Psoas muscle (tissue), 8 donors: ENCODE measurements around the gene S100A1. TPM values are rescaled to one million over a fixed set of nuclear protein-coding genes. Genes with fewer than 3 reads are reported as not detected.

ENCODE experiments used
- ATAC-seq, 4 donors: fragments of 200-7000 bp; cut with Tn5 transposase; one replicate each; pipeline ENCODE4 v1.9.1; 2020; ENCODE audit warnings: moderate library complexity in 3 of 4, mild to moderate bottlenecking in 2 of 4
- DNase-seq, 2 donors: peaks; one replicate each; pipeline ENCODE4 v3.0.0-alpha.2; 2020
- H3K27ac ChIP-seq: fragments of 200-600 bp; one replicate; pipeline ENCODE4 v1.8.0; 2022
- H3K27me3 ChIP-seq, 3 donors: fragments of 200-600 bp in 1 of 3; one replicate each; pipeline versions ENCODE4 v1.6.1 to v1.8.0; 2013 to 2022; ENCODE audit warnings: low read length in 2 of 3, mild to moderate bottlenecking in 2 of 3, moderate library complexity in 1 of 3; ENCODE audit not compliant: insufficient read depth in 3 of 3
- H3K36me3 ChIP-seq, 2 donors: fragments of 200-600 bp in 1 of 2; one replicate each; pipeline versions ENCODE4 v1.6.1 to v1.8.0; 2013 to 2022; ENCODE audit warnings: low read depth in 1 of 2, mild to moderate bottlenecking in 1 of 2, moderate library complexity in 1 of 2; ENCODE audit not compliant: insufficient read depth in 1 of 2
- H3K4me1 ChIP-seq: fragments of 200-600 bp; one replicate; pipeline ENCODE4 v1.8.0; 2022
- H3K4me3 ChIP-seq: fragments of 200-600 bp; one replicate; pipeline ENCODE4 v1.8.0; 2022; ENCODE audit warnings: mild to moderate bottlenecking
- H3K9me3 ChIP-seq: fragments of 200-600 bp; one replicate; pipeline ENCODE4 v1.8.0; 2022
- WGBS, 3 donors: extraction: QIAGEN DNeasy Blood & Tissue Kit; methylation state at CpG; one replicate each; pipeline versions ENCODE4 v1.1.6 to v1.1.7; 2013; 5-methylcytosine and 5-hydroxymethylcytosine counted together
- intact Hi-C, 2 donors: fragments of 100-400 bp; cut with DNase I; formaldehyde crosslinking; loops; one replicate each; pipeline versions ENCODE4 v1.11.0 to v1.14.2; 2022
- polyA plus RNA-seq, 3 donors: library from polyadenylated mRNA; stranded (reverse); fragments of 200-250 nt; gene quantifications; one replicate each; pipeline ENCODE4 v1.2.3, GENCODE V29; 2013
- total RNA-seq, 4 donors: library from RNA; stranded (reverse); fragmentation: NEBNext Ultra II Directional in 2 of 4; extraction: Animal tissue kit (Norgen Biotek cat#: 25700) in 2 of 4; gene quantifications; one replicate each; pipeline versions ENCODE4 v1.2.1 to v1.2.4, GENCODE V29; 2021 to 2023
- TF ChIP-seq, protein P1 (sequence below): fragments of 200-600 bp; IDR thresholded peaks from one replicate; pipeline ENCODE4 v1.8.0; 2022; ENCODE audit warnings: antibody characterized with exemption
- donor health status: healthy with polysubstance abuse.
- donor health status: DM: no; HTN: no; CAD: no; lungs with moderate emphysema.
- donor health status: Bipolar disorder and iron deficiency.
- donor health status: healthy.
- donor health status: DM: yes; HTN: yes; CAD: no.
- donor health status: DM: no; HTN: no; CAD: no.
- donor health status: DM: no; HTN: no; CAD: no.
- donor health status: DM: yes; HTN: yes; CAD: no.

Gene S100A1
- total and polyA plus RNA-seq, 7 donors: 370 to 1,423 (median 1,008) TPM

DNA sequence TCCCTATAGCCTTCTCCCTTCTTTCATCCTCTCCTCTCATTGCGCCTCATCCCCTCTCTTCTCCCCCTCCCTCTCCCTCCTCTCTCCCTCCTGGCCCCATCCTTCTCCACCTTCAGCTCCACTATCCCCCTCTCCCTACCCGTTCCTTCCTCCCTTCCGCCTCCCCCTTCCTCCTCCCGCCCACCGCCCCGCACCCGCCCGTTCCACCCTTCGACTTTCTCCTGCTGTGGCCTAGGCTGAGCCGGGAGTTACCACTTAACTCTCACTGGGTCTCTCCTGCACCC is 51.8 kb downstream of the S100A1 start:
- Histone ChIP-seq H3K36me3 (peaks cover 0 to 7% of the 10 kb centered on the region in 2 donors), H3K4me3 (peak overlapping the region; percentile 70), H3K27ac (no peak overlapping the region), H3K9me3 (no peaks in the 10 kb centered on the region), H3K27me3 (peaks cover 0 to 30% (median 9%) of the 10 kb centered on the region in 3 donors), H3K4me1 (no peaks in the 10 kb centered on the region)
- intact Hi-C loops: loop anchor here in 1 of 2 donors (5.0 kb wide), 1 partner anchor 37 kb away; no protein-coding TSS in a partner anchor
- DNase-seq (no peak), ATAC-seq (no peak)
- WGBS, 3 donors: 27 to 35% (median 33%) methylated on average over 10 of the region's 10 CpGs
- TF ChIP-seq, protein P1, sequence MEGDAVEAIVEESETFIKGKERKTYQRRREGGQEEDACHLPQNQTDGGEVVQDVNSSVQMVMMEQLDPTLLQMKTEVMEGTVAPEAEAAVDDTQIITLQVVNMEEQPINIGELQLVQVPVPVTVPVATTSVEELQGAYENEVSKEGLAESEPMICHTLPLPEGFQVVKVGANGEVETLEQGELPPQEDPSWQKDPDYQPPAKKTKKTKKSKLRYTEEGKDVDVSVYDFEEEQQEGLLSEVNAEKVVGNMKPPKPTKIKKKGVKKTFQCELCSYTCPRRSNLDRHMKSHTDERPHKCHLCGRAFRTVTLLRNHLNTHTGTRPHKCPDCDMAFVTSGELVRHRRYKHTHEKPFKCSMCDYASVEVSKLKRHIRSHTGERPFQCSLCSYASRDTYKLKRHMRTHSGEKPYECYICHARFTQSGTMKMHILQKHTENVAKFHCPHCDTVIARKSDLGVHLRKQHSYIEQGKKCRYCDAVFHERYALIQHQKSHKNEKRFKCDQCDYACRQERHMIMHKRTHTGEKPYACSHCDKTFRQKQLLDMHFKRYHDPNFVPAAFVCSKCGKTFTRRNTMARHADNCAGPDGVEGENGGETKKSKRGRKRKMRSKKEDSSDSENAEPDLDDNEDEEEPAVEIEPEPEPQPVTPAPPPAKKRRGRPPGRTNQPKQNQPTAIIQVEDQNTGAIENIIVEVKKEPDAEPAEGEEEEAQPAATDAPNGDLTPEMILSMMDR: no peak

Other genes starting within 250 kb of the S100A1 start
- 10 to 100 TPM; 26.0 to 57.0 (median 33.5) TPM for gene S100A8, start 237.4 kb upstream of the S100A1 start, total RNA-seq
- gene S100A8, start 237.4 kb upstream of the S100A1 start, polyA plus RNA-seq: 10 to 100 TPM; 16.8 to 30.6 (median 25.2) TPM
- gene S100A7A, start 211.9 kb upstream of the S100A1 start, total RNA-seq: not detected
- not detected for gene S100A7A, start 211.9 kb upstream of the S100A1 start, polyA plus RNA-seq
- gene S100A7, start 167.8 kb upstream of the S100A1 start, total RNA-seq: under 1 TPM in 1 of 4 donors, not detected in 3; 0.60 TPM
- gene S100A7, start 167.8 kb upstream of the S100A1 start, polyA plus RNA-seq: not detected
- 100 to 1,000 TPM in 3 of 4 donors, 10 to 100 TPM in 1; 78.5 to 420 (median 150) TPM for gene S100A6, start 92.4 kb upstream of the S100A1 start, total RNA-seq
- 100 to 1,000 TPM; 295 to 506 (median 467) TPM for gene S100A6, start 92.4 kb upstream of the S100A1 start, polyA plus RNA-seq
- gene S100A5, start 87.5 kb upstream of the S100A1 start, total RNA-seq: not detected
- not detected for gene S100A5, start 87.5 kb upstream of the S100A1 start, polyA plus RNA-seq
- gene S100A4, start 82.6 kb upstream of the S100A1 start, total RNA-seq: 10 to 100 TPM; 27.0 to 54.7 (median 47.3) TPM
- gene S100A4, start 82.6 kb upstream of the S100A1 start, polyA plus RNA-seq: 100 to 1,000 TPM in 1 of 3 donors, 10 to 100 TPM in 2; 75.2 to 155 (median 83.6) TPM
- 1 to 10 TPM in 2 of 4 donors, under 1 TPM in 2; 0.34 to 5.5 (median 0.86) TPM for gene S100A3, start 79.2 kb upstream of the S100A1 start, total RNA-seq
- gene S100A3, start 79.2 kb upstream of the S100A1 start, polyA plus RNA-seq: 1 to 10 TPM in 2 of 3 donors, under 1 TPM in 1; 0.77 to 6.6 (median 3.4) TPM
- 1 to 10 TPM in 3 of 4 donors, under 1 TPM in 1; 0.86 to 10.0 (median 1.1) TPM for gene S100A2, start 62.6 kb upstream of the S100A1 start, total RNA-seq
- gene S100A2, start 62.6 kb upstream of the S100A1 start, polyA plus RNA-seq: 10 to 100 TPM in 1 of 3 donors, 1 to 10 TPM in 2; 1.1 to 15.4 (median 2.1) TPM
- 10 to 100 TPM; 23.3 to 57.2 (median 38.3) TPM for gene S100A16, start 15.3 kb upstream of the S100A1 start, total RNA-seq
- gene S100A16, start 15.3 kb upstream of the S100A1 start, polyA plus RNA-seq: 100 to 1,000 TPM in 1 of 3 donors, 10 to 100 TPM in 2; 23.5 to 251 (median 38.1) TPM
- gene S100A14, start 12.1 kb upstream of the S100A1 start, total RNA-seq: under 1 TPM in 1 of 4 donors, not detected in 3; 0.22 TPM
- under 1 TPM; 0.38 to 0.48 (median 0.39) TPM for gene S100A14, start 12.1 kb upstream of the S100A1 start, polyA plus RNA-seq
- 100 to 1,000 TPM in 2 of 4 donors, 10 to 100 TPM in 2; 72.4 to 199 (median 106) TPM for gene S100A13, start 929 bp upstream of the S100A1 start, total RNA-seq
- 100 to 1,000 TPM in 2 of 3 donors, 10 to 100 TPM in 1; 79.6 to 159 (median 133) TPM for gene S100A13, start 929 bp upstream of the S100A1 start, polyA plus RNA-seq
- gene CHTOP, start 5.6 kb downstream of the S100A1 start, total RNA-seq: 10 to 100 TPM; 71.1 to 87.7 (median 80.2) TPM
- 100 to 1,000 TPM in 2 of 3 donors, 10 to 100 TPM in 1; 88.3 to 122 (median 111) TPM for gene CHTOP, start 5.6 kb downstream of the S100A1 start, polyA plus RNA-seq
- gene SNAPIN, start 30.3 kb downstream of the S100A1 start, total RNA-seq: 10 to 100 TPM; 53.9 to 72.0 (median 58.5) TPM
- 100 to 1,000 TPM in 1 of 3 donors, 10 to 100 TPM in 2; 51.7 to 102 (median 60.4) TPM for gene SNAPIN, start 30.3 kb downstream of the S100A1 start, polyA plus RNA-seq
- 100 to 1,000 TPM in 1 of 4 donors, 10 to 100 TPM in 3; 71.7 to 102 (median 98.2) TPM for gene ILF2, start 42.6 kb downstream of the S100A1 start, total RNA-seq
- gene ILF2, start 42.6 kb downstream of the S100A1 start, polyA plus RNA-seq: 100 to 1,000 TPM in 2 of 3 donors, 10 to 100 TPM in 1; 82.4 to 158 (median 142) TPM
- 10 to 100 TPM in 2 of 4 donors, 1 to 10 TPM in 2; 7.0 to 11.1 (median 8.7) TPM for gene NPR1, start 50.3 kb downstream of the S100A1 start, total RNA-seq
- 10 to 100 TPM in 1 of 3 donors, 1 to 10 TPM in 2; 4.5 to 10.4 (median 8.5) TPM for gene NPR1, start 50.3 kb downstream of the S100A1 start, polyA plus RNA-seq
- gene INTS3, start 99.6 kb downstream of the S100A1 start, total RNA-seq: 10 to 100 TPM; 17.8 to 29.0 (median 22.8) TPM
- gene INTS3, start 99.6 kb downstream of the S100A1 start, polyA plus RNA-seq: 10 to 100 TPM; 11.3 to 24.3 (median 15.8) TPM
- gene SLC27A3, start 147.0 kb downstream of the S100A1 start, total RNA-seq: 1 to 10 TPM; 3.5 to 7.5 (median 5.8) TPM
- 10 to 100 TPM in 1 of 3 donors, 1 to 10 TPM in 2; 4.6 to 15.6 (median 5.2) TPM for gene SLC27A3, start 147.0 kb downstream of the S100A1 start, polyA plus RNA-seq